Measurements from ENCODE around the gene GRIN3A. TPM values are rescaled to one million over a fixed set of nuclear protein-coding genes. Genes with fewer than 3 reads are reported as not detected.

GRIN3A gene
- total RNA-seq, 1 experiment from 2014 or later, result not detected

- WGBS (ENCODE audit: extremely low coverage, insufficient read length, low lambda C conversion rate), result no CpG with 5 or more reads among the region's 14 CpGs
- H3K4me1 Mint-ChIP-seq, result peaks cover 0 to 3% of the 10 kb centered on the region in 2 experiments; a peak in 1 of 4 replicates
- Histone ChIP-seq H3K27me3 (ENCODE audit: insufficient read depth, low read length) (no peaks in the 10 kb centered on the region), H3K27ac (ENCODE audit: insufficient read length, low read depth, low read length) (no peak overlapping the region), H3K9me3 (ENCODE audit: control insufficient read depth, low read depth, low read length) (no peaks in the 10 kb centered on the region), H4K20me1 (ENCODE audit: control insufficient read depth, insufficient read depth, insufficient read length) (no peaks in the 10 kb centered on the region), H3K79me1 (ENCODE audit: insufficient read depth, low read depth, low read length, poor library complexity, severe bottlenecking) (no peaks in the 10 kb centered on the region), H2AFZ (ENCODE audit: low read length) (no peak overlapping the region), H4K91ac (ENCODE audit: insufficient read length, low read depth, low read length) (no peak overlapping the region), H2BK12ac (ENCODE audit: insufficient read length, low read depth, low read length) (no peak overlapping the region), H2BK15ac (ENCODE audit: low read depth, low read length) (0 out of 2 replicates have a peak overlapping the region, but pooled peaks have one; percentile 37), H2BK20ac (ENCODE audit: low read depth, low read length, poor library complexity, severe bottlenecking) (no peak overlapping the region), H3K56ac (ENCODE audit: insufficient read length, low read depth, low read length) (no peak overlapping the region), H3K9ac (ENCODE audit: extremely low read depth, insufficient read length, low read length) (no peak overlapping the region), H4K8ac (replicated peaks; ENCODE audit: insufficient read length, low read depth, low read length) (no peak overlapping the region), H3K79me2 (ENCODE audit: insufficient read depth, low read length) (no peaks in the 10 kb centered on the region; the same call in 1 of the 2 replicates), H3K4ac (ENCODE audit: low read depth, low read length) (peak overlapping the region; percentile 54; the same call in 1 of the 2 replicates), H2BK120ac (ENCODE audit: low read depth, low read length, poor library complexity, severe bottlenecking) (no peak overlapping the region), H3K23ac (ENCODE audit: insufficient read length, low read depth, low read length) (no peak overlapping the region), H2AK5ac (ENCODE audit: insufficient read length, low read length) (no peak overlapping the region), H3T11ph (ENCODE audit: low read length) (no peak overlapping the region), H3K14ac (ENCODE audit: insufficient read depth, low read length) (no peak overlapping the region), H2BK5ac (ENCODE audit: insufficient read length, low read length) (no peak overlapping the region), H3K18ac (ENCODE audit: insufficient read length, low read depth, low read length) (no peak overlapping the region), H3K4me2 (ENCODE audit: insufficient read depth, insufficient read length, low read length) (no peak overlapping the region), H3K4me1 (ENCODE audit: insufficient read depth, low read length) (no peaks in the 10 kb centered on the region), H3K23me2 (ENCODE audit: insufficient read length, low read depth, low read length, poor library complexity, severe bottlenecking) (no peaks in the 10 kb centered on the region), H4K5ac (ENCODE audit: insufficient read length, low read depth, low read length) (no peak overlapping the region)
- no peak for DNase-seq
- H3K27ac Mint-ChIP-seq, result no peak overlapping the region
- no peak overlapping the region for H3K4me3 Mint-ChIP-seq
- H3K36me3 Mint-ChIP-seq (ENCODE audit: insufficient read depth in 1 of 3, low read depth in 3 of 3), result peaks cover 28 to 47% (median 31%) of the 10 kb centered on the region in 3 experiments; a peak in 6 of 7 replicates
- no peaks in the 10 kb centered on the region for H3K9me3 Mint-ChIP-seq
- TF ChIP-seq CTCF (conservative IDR thresholded peaks at IDR 0.05), result no peak
- no peaks in the 10 kb centered on the region for H3K27me3 Mint-ChIP-seq (ENCODE audit: low read depth)
Observed at GRCh38 chr9:101543098-101543735, 195.2 kb downstream of the GRIN3A start.

Measured in H9 (cell line).